Fibroblast of lung (primary cell): ENCODE results near the gene MBD3L2B. TPM values are rescaled to one million over a fixed set of nuclear protein-coding genes. Genes with fewer than 3 reads are reported as not detected.

ENCODE experiments used
- DNase-seq, 2 donors: peaks; one replicate each; pipeline versions ENCODE4 v3.0.0 to v3.0.0-alpha.2; 2010; ENCODE audit warnings: low read depth in 2 of 2
- H2AFZ ChIP-seq: 2 replicates; pipeline ENCODE4 v1.5.1; 2012; ENCODE audit warnings: low read length, control low read depth, inconsistent platforms
- H3K27ac ChIP-seq: 2 replicates; pipeline ENCODE4 v1.5.1; 2011; ENCODE audit warnings: low read length, control low read depth; ENCODE audit not compliant: insufficient read depth
- H3K27me3 ChIP-seq: 2 replicates; pipeline ENCODE4 v1.5.1; 2011; ENCODE audit warnings: mild to moderate bottlenecking, low read length; ENCODE audit not compliant: control insufficient read depth, insufficient read depth
- H3K36me3 ChIP-seq: 2 replicates; pipeline ENCODE4 v1.5.1; 2011; ENCODE audit warnings: low read length; ENCODE audit not compliant: control insufficient read depth, insufficient read depth
- H3K4me1 ChIP-seq: 2 replicates; pipeline ENCODE4 v1.5.1; 2011; ENCODE audit warnings: low read length; ENCODE audit not compliant: control insufficient read depth, insufficient read depth; ENCODE audit errors: extremely low read depth
- H3K4me2 ChIP-seq: 2 replicates; pipeline ENCODE4 v1.5.1; 2011; ENCODE audit warnings: low read length, control low read depth; ENCODE audit not compliant: insufficient read depth; ENCODE audit errors: extremely low read depth
- H3K4me3 ChIP-seq, 4 experiments: fragments of 200-600 bp in 1 of 4; sonication (generic) in 1 of 4; replicated peaks in 1 of 4; 2 replicates each; pipeline ENCODE4 v1.5.1; 2011 to 2016; ENCODE audit warnings: low read length in 4 of 4, low read depth in 3 of 4, mild to moderate bottlenecking in 3 of 4, control low read depth in 2 of 4, inconsistent platforms in 1 of 4, mixed read lengths in 1 of 4; ENCODE audit not compliant: insufficient read depth in 1 of 4; ENCODE audit errors: control extremely low read depth in 1 of 4
- H3K79me2 ChIP-seq: 2 replicates; pipeline ENCODE4 v1.5.1; 2012; ENCODE audit warnings: mild to moderate bottlenecking, low read length, inconsistent platforms; ENCODE audit not compliant: control insufficient read depth, insufficient read depth
- H3K9ac ChIP-seq: 2 replicates; pipeline ENCODE4 v1.5.1; 2011; ENCODE audit warnings: mild to moderate bottlenecking, low read length, control low read depth; ENCODE audit not compliant: insufficient read depth
- H3K9me3 ChIP-seq: 2 replicates; pipeline ENCODE4 v1.5.1; 2012; ENCODE audit warnings: low read depth, low read length; ENCODE audit not compliant: control insufficient read depth, insufficient read depth
- H4K20me1 ChIP-seq: 2 replicates; pipeline ENCODE4 v1.5.1; 2011; ENCODE audit warnings: low read length; ENCODE audit not compliant: control insufficient read depth, insufficient read depth; ENCODE audit errors: extremely low read depth
- EZH2 ChIP-seq: IDR thresholded peaks from 2 replicates; pipeline ENCODE4 v1.5.1; 2012; ENCODE audit warnings: low read length, control low read depth, mild to moderate bottlenecking; ENCODE audit errors: missing control alignments
- polyA plus RNA-seq, 2 donors: library from polyadenylated mRNA; depleted of rRNA in 1 of 2; stranded (reverse) in 1 of 2; unstranded in 1 of 2; fragments of >200 nt; gene quantifications; 2 replicates each; pipeline ENCODE4 v1.2.1, GENCODE V29; 2011 to 2012; ENCODE audit warnings: missing spikeins in 1 of 2
- total RNA-seq: library from RNA; depleted of rRNA; stranded (reverse); fragments of >200 nt; gene quantifications from 2 replicates; pipeline ENCODE4 v1.2.1, GENCODE V29; 2014
- TF ChIP-seq, protein P1 (sequence below), 2 donors: IDR thresholded peaks in 1 of 2; conservative IDR thresholded peaks in 1 of 2; 1 replicate in 1 of 2; 2 replicates in 1 of 2; pipeline ENCODE4 v1.5.1; 2011 to 2012; ENCODE audit warnings: low read length in 2 of 2, control low read depth in 1 of 2, inconsistent platforms in 1 of 2, low read depth in 1 of 2, mild to moderate bottlenecking in 1 of 2

MBD3L2B gene
- total and polyA plus RNA-seq, 2 donors (not counting 1 experiment from before 2014, with no cell fraction given), result not detected

DNA sequence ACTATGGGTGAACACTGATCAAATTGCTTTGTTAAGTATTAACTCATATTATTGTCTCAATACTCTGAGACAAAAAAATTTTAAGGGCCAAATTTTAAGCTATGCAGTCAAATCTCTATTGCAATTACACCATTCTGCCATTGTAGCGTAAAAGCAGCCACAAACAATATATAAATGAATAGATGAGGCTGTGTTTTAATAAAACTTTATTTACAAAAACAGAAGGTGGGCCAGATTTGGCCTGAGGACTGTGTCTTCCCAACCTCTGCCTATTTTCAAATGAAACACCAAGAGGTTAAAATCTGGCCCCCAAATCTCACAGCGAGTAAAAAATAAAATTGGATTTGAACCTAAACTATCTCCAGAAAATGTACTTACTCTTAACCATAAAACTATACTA lies 51.7 kb downstream of the MBD3L2B start:
- no peaks in the 10 kb centered on the region for H3K36me3 ChIP-seq
- no peak overlapping the region for H2AFZ ChIP-seq
- H3K9me3 ChIP-seq, result no peaks in the 10 kb centered on the region
- no peak overlapping the region for H3K27ac ChIP-seq
- no peaks in the 10 kb centered on the region for H3K4me1 ChIP-seq
- no peak overlapping the region for H3K9ac ChIP-seq
- no peak for DNase-seq
- H3K4me2 ChIP-seq, result no peak overlapping the region
- no peaks in the 10 kb centered on the region for H3K79me2 ChIP-seq
- no peak overlapping the region for H3K4me3 ChIP-seq
- no peaks in the 10 kb centered on the region for H4K20me1 ChIP-seq
- no peak for TF ChIP-seq EZH2
- TF ChIP-seq, protein P1, sequence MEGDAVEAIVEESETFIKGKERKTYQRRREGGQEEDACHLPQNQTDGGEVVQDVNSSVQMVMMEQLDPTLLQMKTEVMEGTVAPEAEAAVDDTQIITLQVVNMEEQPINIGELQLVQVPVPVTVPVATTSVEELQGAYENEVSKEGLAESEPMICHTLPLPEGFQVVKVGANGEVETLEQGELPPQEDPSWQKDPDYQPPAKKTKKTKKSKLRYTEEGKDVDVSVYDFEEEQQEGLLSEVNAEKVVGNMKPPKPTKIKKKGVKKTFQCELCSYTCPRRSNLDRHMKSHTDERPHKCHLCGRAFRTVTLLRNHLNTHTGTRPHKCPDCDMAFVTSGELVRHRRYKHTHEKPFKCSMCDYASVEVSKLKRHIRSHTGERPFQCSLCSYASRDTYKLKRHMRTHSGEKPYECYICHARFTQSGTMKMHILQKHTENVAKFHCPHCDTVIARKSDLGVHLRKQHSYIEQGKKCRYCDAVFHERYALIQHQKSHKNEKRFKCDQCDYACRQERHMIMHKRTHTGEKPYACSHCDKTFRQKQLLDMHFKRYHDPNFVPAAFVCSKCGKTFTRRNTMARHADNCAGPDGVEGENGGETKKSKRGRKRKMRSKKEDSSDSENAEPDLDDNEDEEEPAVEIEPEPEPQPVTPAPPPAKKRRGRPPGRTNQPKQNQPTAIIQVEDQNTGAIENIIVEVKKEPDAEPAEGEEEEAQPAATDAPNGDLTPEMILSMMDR (conservative IDR thresholded peaks at IDR 0.05 in 1 of 2, IDR thresholded peaks at IDR 0.05 in 1 of 2; ENCODE audit: low read depth in 1 of 2, low read length in 2 of 2), result no peak
- H3K27me3 ChIP-seq, result no peaks in the 10 kb centered on the region

Other genes with a start within 250 kb of the MBD3L2B start
- gene VAV1, start 248.7 kb downstream of the MBD3L2B start, total RNA-seq, result not detected in 2 replicates
- 0.02 TPM in 1 of 2 replicates, not detected in the other for gene VAV1, start 248.7 kb downstream of the MBD3L2B start, polyA plus RNA-seq
- gene ADGRE1, start 133.9 kb downstream of the MBD3L2B start, total RNA-seq, result under 0.01 TPM in 1 of 2 replicates, not detected in the other
- not detected in 2 replicates for gene ADGRE1, start 133.9 kb downstream of the MBD3L2B start, polyA plus RNA-seq
- not detected in 2 replicates for gene MBD3L5, start 9.1 kb upstream of the MBD3L2B start, total RNA-seq
- not detected in 2 replicates for gene MBD3L5, start 9.1 kb upstream of the MBD3L2B start, polyA plus RNA-seq
- not detected in 2 replicates for gene MBD3L4, start 18.7 kb upstream of the MBD3L2B start, total RNA-seq
- gene MBD3L4, start 18.7 kb upstream of the MBD3L2B start, polyA plus RNA-seq, result not detected in 2 replicates
- not detected in 2 replicates for gene MBD3L2, start 27.9 kb upstream of the MBD3L2B start, total RNA-seq
- not detected in 2 replicates for gene MBD3L2, start 27.9 kb upstream of the MBD3L2B start, polyA plus RNA-seq
- not detected in 2 replicates for gene MBD3L3, start 37.2 kb upstream of the MBD3L2B start, total RNA-seq
- gene MBD3L3, start 37.2 kb upstream of the MBD3L2B start, polyA plus RNA-seq, result not detected in 2 replicates
- gene ZNF557, start 48.3 kb upstream of the MBD3L2B start, total RNA-seq, result 18.3 and 18.5 TPM in 2 replicates
- gene ZNF557, start 48.3 kb upstream of the MBD3L2B start, polyA plus RNA-seq, result 2.9 and 3.4 TPM in 2 replicates